ENCODE data around the gene FBLN7. TPM values are rescaled to one million over a fixed set of nuclear protein-coding genes. Genes with fewer than 3 reads are reported as not detected.
A peak's percentile ranks its signal among the peaks of the same experiment; 100 is the strongest.
"Not testable (repeated sequence)": the region's sequence is repeated elsewhere in the genome, so short reads cannot be mapped to it uniquely, and the experiment has no call there.

FBLN7 gene
- total RNA-seq, 1 donor from 2014 or later: 0.32 TPM

GRCh38 chr2:112201696-112202430 lies 63.7 kb downstream of the FBLN7 start:
- no peak for ATAC-seq
- intact Hi-C loops (cut with micrococcal nuclease): no loop called here
- no peak for DNase-seq

- no peak for ATAC-seq
- no peak for DNase-seq
- intact Hi-C loops (cut with micrococcal nuclease): no loop called here
Measured at GRCh38 chr2:112204411-112204810, 66.2 kb downstream of the FBLN7 start.

GRCh38 chr2:112207905-112208304 lies 69.7 kb downstream of the FBLN7 start:
- ATAC-seq; intact Hi-C loops (cut with micrococcal nuclease); DNase-seq: not testable (repeated sequence)

- intact Hi-C loops (cut with micrococcal nuclease): no loop called here
- DNase-seq: no peak
Measured at GRCh38 chr2:112216167-112216566, 78.0 kb downstream of the FBLN7 start.

GRCh38 chr2:112217854-112218253 lies 79.7 kb downstream of the FBLN7 start:
- intact Hi-C loops (cut with micrococcal nuclease): no loop called here
- ATAC-seq (peak; percentile 85), DNase-seq (no peak)

More at GRCh38 chr2:112216167-112216566, 78.0 kb downstream of the FBLN7 start:
- no peak for ATAC-seq

- ATAC-seq: no peak
- intact Hi-C loops (cut with micrococcal nuclease): no loop called here
- DNase-seq: no peak
Measured at GRCh38 chr2:112220186-112220585, 82.0 kb downstream of the FBLN7 start.

GRCh38 chr2:112220831-112221230 lies 82.6 kb downstream of the FBLN7 start:
- no peak for DNase-seq
- intact Hi-C loops (cut with micrococcal nuclease): no loop called here
- no peak for ATAC-seq

- no peak for DNase-seq
- intact Hi-C loops (cut with micrococcal nuclease): no loop called here
- ATAC-seq: peak; percentile 21
Measured at GRCh38 chr2:112229348-112229747, 91.2 kb downstream of the FBLN7 start.

GRCh38 chr2:112230371-112230770 lies 92.2 kb downstream of the FBLN7 start:
- no peak for DNase-seq
- intact Hi-C loops (cut with micrococcal nuclease): no loop called here
- ATAC-seq: no peak

Other genes starting within 250 kb of the FBLN7 start
- 5.0 TPM for gene MERTK, start 239.8 kb upstream of the FBLN7 start, total RNA-seq
- 4.7 TPM for gene TMEM87B, start 83.1 kb upstream of the FBLN7 start, total RNA-seq
- gene ZC3H8, start 116.7 kb downstream of the FBLN7 start, total RNA-seq: 14.0 TPM
- gene ZC3H6, start 137.2 kb downstream of the FBLN7 start, total RNA-seq: 21.8 TPM

Measured in left ventricle myocardium superior (tissue), 1 donor.